Gastrocnemius medialis (tissue), 4 donors: ENCODE results near the gene TWIST2.

Experiments used
- CTCF ChIP-seq, 5 experiments: fragments of 450-650 bp in 3 of 5; fragments of 200-600 bp in 2 of 5; sonication (generic) in 2 of 5; IDR thresholded peaks in 4 of 5; conservative IDR thresholded peaks in 1 of 5; 1 replicate in 4 of 5; 2 replicates in 1 of 5; pipeline ENCODE4 v1.5.1; 2016 to 2019; ENCODE audit warnings: antibody characterized with exemption in 5 of 5, mild to moderate bottlenecking in 3 of 5, moderate library complexity in 3 of 5
- POLR2A ChIP-seq, 2 donors: fragments of 450-650 bp; IDR thresholded peaks; one replicate each; pipeline ENCODE4 v1.6.1; 2017; ENCODE audit warnings: antibody characterized with exemption in 2 of 2, mild to moderate bottlenecking in 2 of 2, moderate library complexity in 2 of 2

GRCh38 chr2:238845583-238846377, 2.1 kb upstream of the TWIST2 start:
- TF ChIP-seq POLR2A (IDR thresholded peaks at IDR 0.05) (no peak), CTCF (IDR thresholded peaks at IDR 0.05 in 4 of 5, conservative IDR thresholded peaks at IDR 0.05 in 1 of 5) (no peak)
